Fibroblast of gingiva (primary cell): ENCODE data around the gene NAMPT.
"Not testable (repeated sequence)": the region's sequence is repeated elsewhere in the genome, so short reads cannot be mapped to it uniquely, and the experiment has no call there.

ENCODE experiments used
- DNase-seq: peaks from one replicate; pipeline ENCODE4 v3.0.0-alpha.2; 2011; ENCODE audit warnings: low read depth

Gene NAMPT

GRCh38 chr7:106231856-106232490, 52.8 kb downstream of the NAMPT start:
- no peak for DNase-seq

- no peak for DNase-seq
Observed at GRCh38 chr7:106225856-106226255, 58.9 kb downstream of the NAMPT start.

GRCh38 chr7:106224797-106225196, 60.0 kb downstream of the NAMPT start:
- no peak for DNase-seq

- DNase-seq, result no peak
Observed at GRCh38 chr7:106223156-106223555, 61.6 kb downstream of the NAMPT start.

GRCh38 chr7:106222545-106222944, 62.2 kb downstream of the NAMPT start:
- no peak for DNase-seq

GRCh38 chr7:106220307-106220706, 64.5 kb downstream of the NAMPT start:
- DNase-seq, result no peak

GRCh38 chr7:106219170-106219569, 65.6 kb downstream of the NAMPT start:
- DNase-seq, result no peak

- no peak for DNase-seq
Observed at GRCh38 chr7:106218546-106218945, 66.2 kb downstream of the NAMPT start.

GRCh38 chr7:106216923-106217542, 67.8 kb downstream of the NAMPT start:
- DNase-seq, result peak; percentile 88

GRCh38 chr7:106216517-106216922, 68.3 kb downstream of the NAMPT start:
- peak; percentile 96 for DNase-seq

GRCh38 chr7:106215868-106216516, 68.8 kb downstream of the NAMPT start:
- no peak for DNase-seq

- not testable (repeated sequence) for DNase-seq
Observed at GRCh38 chr7:106208944-106209343, 75.8 kb downstream of the NAMPT start.

GRCh38 chr7:106206826-106207541, 77.8 kb downstream of the NAMPT start:
- no peak for DNase-seq

- DNase-seq, result no peak
Observed at GRCh38 chr7:106205621-106206222, 79.1 kb downstream of the NAMPT start.

GRCh38 chr7:106203473-106203872, 81.3 kb downstream of the NAMPT start:
- no peak for DNase-seq

GRCh38 chr7:106201164-106201563, 83.6 kb downstream of the NAMPT start:
- DNase-seq, result no peak

GRCh38 chr7:106199813-106200364, 84.9 kb downstream of the NAMPT start:
- DNase-seq, result no peak

- DNase-seq, result no peak
Observed at GRCh38 chr7:106199024-106199423, 85.8 kb downstream of the NAMPT start.
